ENCODE measurements around the gene LYZL6. TPM values are rescaled to one million over a fixed set of nuclear protein-coding genes. Genes with fewer than 3 reads are reported as not detected.

The LYZL6 gene
- not detected for total RNA-seq

- TF ChIP-seq POLR2A (IDR thresholded peaks at IDR 0.05; ENCODE audit: low read depth) (no peak), CTCF (IDR thresholded peaks at IDR 0.05) (no peak), POLR2AphosphoS5 (IDR thresholded peaks at IDR 0.05) (no peak), EP300 (IDR thresholded peaks at IDR 0.05) (no peak)
- intact Hi-C loops (cut with DNase I): no loop called here
- 82% methylated on average over 2 of the region's 2 CpGs for WGBS
Measured at GRCh38 chr17:35943537-35943936, at the start of gene LYZL6. TSS of gene LYZL6 (minus strand) at chr17:35943713. CDS start at chr17:35939356, 4,357 bp downstream.

GRCh38 chr17:35991075-35991474 is 47.6 kb upstream of the LYZL6 start:
- peaks cover 0 to 16% (median 6%) of the 10 kb centered on the region in 4 donors for H3K9me3 ChIP-seq
- no peak overlapping the region for H3K4me3 ChIP-seq
- H3K36me3 ChIP-seq: no peaks in the 10 kb centered on the region
- no peak for DNase-seq (ENCODE audit: extremely low spot score)
- 94% methylated on average over 2 of the region's 2 CpGs for WGBS
- peaks cover 0 to 8% (median 0%) of the 10 kb centered on the region in 4 donors for H3K27me3 ChIP-seq
- no peak for TF ChIP-seq POLR2A (IDR thresholded peaks at IDR 0.05; ENCODE audit: low read depth)
- no peak for TF ChIP-seq EP300 (IDR thresholded peaks at IDR 0.05)
- TF ChIP-seq POLR2AphosphoS5 (IDR thresholded peaks at IDR 0.05): no peak
- TF ChIP-seq CTCF (IDR thresholded peaks at IDR 0.05): no peak
- intact Hi-C loops (cut with DNase I): no loop called here
- H3K27ac ChIP-seq (replicated peaks in 1 of 4): no peak overlapping the region
- no peaks in the 10 kb centered on the region for H3K4me1 ChIP-seq

More at GRCh38 chr17:35943537-35943936, at the start of gene LYZL6:
- no peak within 1 kb of the TSS for H3K27ac ChIP-seq (replicated peaks in 1 of 4)
- DNase-seq (ENCODE audit: extremely low spot score): no peak
- H3K36me3 ChIP-seq: no peaks in the 10 kb centered on the region
- no peaks in the 10 kb centered on the region for H3K9me3 ChIP-seq
- no peak within 1 kb of the TSS for H3K4me3 ChIP-seq
- no peaks in the 10 kb centered on the region for H3K27me3 ChIP-seq
- H3K4me1 ChIP-seq: no peaks in the 10 kb centered on the region

GRCh38 chr17:35988164-35988563 is 44.7 kb upstream of the LYZL6 start:
- Histone ChIP-seq H3K27ac (replicated peaks in 1 of 4) (no peak overlapping the region), H3K27me3 (peaks cover 0 to 8% (median 0%) of the 10 kb centered on the region in 4 donors), H3K36me3 (no peaks in the 10 kb centered on the region), H3K9me3 (peaks cover 0 to 7% (median 6%) of the 10 kb centered on the region in 4 donors), H3K4me3 (no peak overlapping the region), H3K4me1 (no peaks in the 10 kb centered on the region)
- intact Hi-C loops (cut with DNase I): no loop called here
- TF ChIP-seq POLR2A (IDR thresholded peaks at IDR 0.05; ENCODE audit: low read depth): no peak
- no peak for TF ChIP-seq POLR2AphosphoS5 (IDR thresholded peaks at IDR 0.05)
- no peak for TF ChIP-seq EP300 (IDR thresholded peaks at IDR 0.05)
- TF ChIP-seq CTCF (IDR thresholded peaks at IDR 0.05): no peak
- no peak for DNase-seq (ENCODE audit: extremely low spot score)

- Histone ChIP-seq H3K4me3 (peak within 1 kb of the TSS; percentile 30 to 45 (median 32)), H3K9me3 (peaks cover 0 to 7% (median 6%) of the 10 kb centered on the region in 4 donors), H3K27ac (replicated peaks in 1 of 4) (peak within 1 kb of the TSS in 2 of 4 donors; percentile 7 to 11), H3K4me1 (no peaks in the 10 kb centered on the region), H3K27me3 (no peaks in the 10 kb centered on the region), H3K36me3 (no peaks in the 10 kb centered on the region)
- DNase-seq (ENCODE audit: extremely low spot score): no peak
- 58% methylated on average over 1 of the region's 1 CpG for WGBS
- intact Hi-C loops (cut with DNase I): no loop called here
- TF ChIP-seq POLR2AphosphoS5 (IDR thresholded peaks at IDR 0.05) (no peak), POLR2A (IDR thresholded peaks at IDR 0.05; ENCODE audit: low read depth) (no peak), EP300 (IDR thresholded peaks at IDR 0.05) (no peak), CTCF (IDR thresholded peaks at IDR 0.05) (no peak)
Measured at GRCh38 chr17:35986643-35987042, 43.1 kb upstream of the LYZL6 start, which contains the start of gene CCL14. TSS of gene CCL14 (minus strand) at chr17:35986729. CDS start at chr17:35986649, 80 bp downstream.

- intact Hi-C loops (cut with DNase I): no loop called here
Measured at GRCh38 chr17:35984140-35984539, 40.6 kb upstream of the LYZL6 start.

More at GRCh38 chr17:35984140-35984539, 40.6 kb upstream of the LYZL6 start:
- Histone ChIP-seq H3K36me3 (no peaks in the 10 kb centered on the region), H3K4me3 (peak overlapping the region in 3 of 4 donors; percentile 30 to 45 (median 35)), H3K9me3 (peaks cover 0 to 6% (median 3%) of the 10 kb centered on the region in 4 donors), H3K27ac (replicated peaks in 1 of 4) (no peak overlapping the region), H3K27me3 (no peaks in the 10 kb centered on the region), H3K4me1 (no peaks in the 10 kb centered on the region)
- no peak for DNase-seq (ENCODE audit: extremely low spot score)
- TF ChIP-seq EP300 (IDR thresholded peaks at IDR 0.05): no peak
- WGBS: 98% methylated on average over 6 of the region's 6 CpGs

All from esophagus muscularis mucosa (tissue), 4 donors.